Frontal cortex (tissue), 4 donors: ENCODE data around the gene DNAH6. TPM values are rescaled to one million over a fixed set of nuclear protein-coding genes. Genes with fewer than 3 reads are reported as not detected.
A peak's percentile ranks its signal among the peaks of the same experiment; 100 is the strongest.

Experiments used
- DNase-seq, 2 donors: peaks; one replicate each; pipeline ENCODE4 v3.0.0; 2012; ENCODE audit warnings: low spot score in 2 of 2
- FAIRE-seq: peaks from 2 replicates; lab custom pipeline; 2012; peaks lifted over from hg19 to GRCh38; lab: Jason Lieb, UNC
- total RNA-seq: library from RNA; depleted of rRNA; stranded (reverse); fragments of >200 nt; gene quantifications from one replicate; pipeline ENCODE4 v1.2.3, GENCODE V29; 2014
- donor health status: control.
- donor health status: control.
- donor health status: control.

Gene DNAH6
- total RNA-seq, 1 donor from 2014 or later, result 4.9 TPM

DNA sequence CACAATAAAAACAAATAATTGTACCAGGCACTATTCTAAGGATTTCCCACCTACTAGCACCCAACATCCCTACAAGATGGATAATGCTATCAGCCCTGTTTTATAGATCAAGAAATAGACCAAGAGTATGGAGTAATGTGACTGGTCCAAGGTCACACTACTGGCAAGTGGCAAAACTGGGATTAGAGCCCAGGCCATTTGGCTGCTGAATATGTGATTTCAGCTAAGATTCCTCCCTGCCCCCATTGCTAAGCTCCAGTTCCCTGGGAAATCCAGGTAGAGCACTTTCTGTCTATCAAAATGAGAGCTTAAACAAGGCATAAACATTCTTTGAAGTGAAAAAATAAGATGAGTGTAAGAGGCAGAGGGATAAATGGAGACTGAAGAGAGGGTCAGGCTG lies 157.8 kb downstream of the DNAH6 start:
- no peak for FAIRE-seq

DNA sequence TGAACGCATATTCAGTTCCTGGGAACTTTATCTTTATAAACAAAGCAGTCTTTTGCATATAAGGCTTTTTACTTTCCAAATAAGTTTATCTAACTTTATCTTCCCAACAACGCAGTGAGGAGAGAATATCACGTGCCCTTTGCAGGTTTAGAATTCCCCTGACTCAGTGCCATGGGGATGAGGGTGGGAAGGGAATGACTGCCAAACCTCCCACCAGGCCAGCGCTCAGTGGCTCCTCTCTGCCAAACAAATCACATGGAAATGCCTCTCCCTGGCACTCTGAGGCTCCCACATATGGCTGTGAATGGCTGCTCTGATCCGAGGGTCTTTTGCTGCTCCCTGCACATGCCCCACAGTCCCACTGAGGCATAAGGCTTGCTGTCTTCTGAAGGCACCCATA lies 158.3 kb downstream of the DNAH6 start:
- FAIRE-seq (no peak), DNase-seq (peak in 1 of 2 donors; percentile 5)

More for the DNA sequence above, 157.8 kb downstream of the DNAH6 start:
- no peak for DNase-seq

DNA sequence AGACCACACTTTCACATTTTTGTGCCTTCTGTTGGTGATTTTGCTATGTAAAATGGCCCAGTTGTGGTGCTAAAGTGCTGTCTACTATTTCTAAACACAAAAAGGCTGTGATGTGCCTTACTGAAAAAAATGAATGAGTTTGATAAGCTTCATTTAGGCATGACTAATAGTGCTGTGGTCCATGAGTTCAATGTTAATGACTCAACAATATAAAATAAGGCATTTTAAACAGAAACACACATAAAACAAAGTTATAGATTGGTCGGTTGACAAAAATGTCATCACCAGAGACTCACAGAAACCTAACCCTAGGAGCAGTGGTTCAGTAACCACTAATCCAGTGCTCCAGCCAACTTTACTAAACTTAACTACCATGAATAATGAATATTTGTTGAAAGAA lies 160.0 kb downstream of the DNAH6 start:
- DNase-seq (no peak), FAIRE-seq (no peak)

DNA sequence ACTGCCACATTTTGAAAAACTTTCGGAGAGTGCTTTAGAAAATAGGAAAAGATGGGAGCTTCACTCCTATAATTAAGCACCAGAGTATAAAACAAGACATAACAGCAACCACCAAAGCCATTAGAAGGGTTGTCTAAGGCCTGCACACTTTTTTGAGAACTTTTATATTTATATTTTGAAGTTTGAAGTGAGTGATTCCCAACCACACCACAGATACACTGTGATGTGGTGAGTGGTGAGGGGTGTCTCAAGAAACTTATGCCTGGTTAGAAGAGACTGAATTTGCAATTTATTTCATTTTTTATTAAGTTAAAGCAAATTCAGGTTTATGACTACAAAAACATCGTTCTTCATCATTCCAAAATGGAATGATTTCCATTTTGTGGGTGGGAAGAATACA lies 161.9 kb downstream of the DNAH6 start:
- DNase-seq (no peak), FAIRE-seq (no peak)

DNA sequence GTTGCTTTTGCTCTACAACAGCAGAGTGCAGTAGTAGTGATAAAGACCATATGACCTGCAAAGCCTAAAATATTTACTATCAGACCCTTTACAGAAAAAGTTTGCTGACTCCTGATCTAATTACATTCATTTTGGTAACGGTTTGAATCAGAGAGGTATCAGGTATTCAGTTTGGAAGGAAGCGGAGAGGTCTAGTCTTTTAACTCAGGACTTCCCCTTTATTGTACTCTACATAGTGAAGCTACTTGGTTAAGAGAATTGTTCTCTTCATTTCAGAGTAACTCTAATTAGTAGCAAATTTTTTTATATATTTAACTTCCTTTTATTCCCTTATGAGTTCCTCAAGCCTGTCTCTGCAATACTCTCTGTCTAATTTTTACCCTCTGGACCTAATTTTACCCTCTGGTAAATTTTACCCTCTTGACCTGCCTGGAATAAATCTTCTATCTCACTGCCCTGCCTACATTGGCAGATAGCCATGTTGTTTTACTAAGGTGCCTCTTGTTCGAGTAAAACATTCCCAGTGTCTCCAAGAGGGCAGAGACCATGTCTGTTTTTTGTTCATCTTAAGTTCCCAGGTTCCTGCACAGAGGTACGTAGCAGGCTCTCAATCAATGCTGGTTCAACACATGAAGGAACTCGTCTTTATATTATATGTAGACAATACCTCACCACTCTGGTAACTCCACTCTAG lies 170.6 kb downstream of the DNAH6 start:
- DNase-seq, result no peak
- FAIRE-seq, result no peak

DNA sequence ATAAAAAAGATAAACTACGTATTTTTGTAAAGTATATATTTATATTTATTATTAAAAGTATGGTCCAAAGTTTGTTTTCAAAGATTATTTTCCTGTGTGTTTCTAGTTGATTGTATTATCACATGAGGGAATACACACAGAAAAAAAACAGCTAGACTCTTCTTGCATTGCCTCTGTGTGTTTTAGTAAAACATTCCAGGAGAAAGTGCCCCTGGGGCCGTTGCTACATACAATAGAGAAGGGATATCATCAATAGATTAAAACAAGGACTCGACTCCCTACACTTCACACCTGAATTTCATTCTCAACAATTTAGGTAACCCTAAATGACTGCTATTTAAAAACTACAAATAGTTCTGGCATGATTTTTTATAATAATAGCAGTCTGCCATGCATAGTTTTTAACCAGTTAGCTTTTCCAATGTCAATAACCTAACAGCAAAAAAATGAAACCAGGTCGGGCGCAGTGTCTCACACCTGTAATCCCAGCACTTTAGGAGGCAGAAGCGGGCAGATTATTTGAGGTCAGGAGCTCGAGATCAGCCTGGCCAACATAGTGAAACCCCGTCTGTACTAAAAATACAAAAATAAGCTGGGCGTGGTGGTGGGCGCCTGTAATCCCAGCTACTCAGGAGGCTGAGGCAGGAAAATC lies 171.3 kb downstream of the DNAH6 start:
- DNase-seq, result no peak
- FAIRE-seq, result no peak

DNA sequence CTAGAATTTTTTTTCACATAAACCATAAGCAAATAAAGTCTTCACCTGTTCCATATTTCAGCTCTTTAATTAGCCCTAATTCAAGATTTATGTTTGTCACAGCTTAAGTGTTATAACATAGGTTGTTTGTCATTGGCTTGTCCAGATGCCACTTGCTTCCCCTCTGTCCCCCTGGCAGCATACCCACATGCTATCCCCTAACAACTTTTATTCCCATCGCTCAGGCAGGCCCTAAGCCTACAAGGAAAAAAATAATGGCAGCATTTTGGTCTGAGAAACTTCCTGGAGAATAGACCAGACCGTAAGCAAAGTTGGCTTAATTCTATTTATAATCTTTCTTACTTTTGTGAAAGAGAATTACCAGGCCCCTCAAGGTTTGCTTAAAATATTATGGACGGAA lies 173.9 kb downstream of the DNAH6 start:
- no peak for FAIRE-seq
- DNase-seq, result no peak

DNA sequence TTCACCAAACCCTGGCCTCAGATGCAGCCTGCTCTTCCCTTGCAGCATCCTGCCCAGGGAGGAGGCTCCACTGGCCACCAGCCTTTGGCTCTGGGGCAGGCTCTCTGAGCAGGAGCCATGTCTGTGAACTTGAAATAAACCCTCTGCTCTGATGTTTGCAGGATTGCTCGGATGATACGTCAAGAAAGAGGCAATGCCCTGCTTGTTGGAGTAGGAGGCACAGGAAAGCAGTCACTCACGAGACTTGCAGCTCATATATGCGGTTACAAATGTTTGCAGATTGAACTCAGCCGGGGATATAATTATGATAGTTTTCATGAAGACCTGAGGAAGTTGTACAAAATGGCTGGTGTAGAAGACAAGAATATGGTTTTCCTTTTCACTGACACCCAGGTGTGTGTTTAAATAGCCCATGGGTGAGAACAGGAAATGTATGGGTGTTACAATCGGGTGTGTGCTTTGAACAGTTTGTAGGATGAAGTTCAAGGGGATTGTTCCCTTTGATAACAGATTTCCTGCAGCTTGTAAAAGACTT lies 177.9 kb downstream of the DNAH6 start:
- DNase-seq (no peak), FAIRE-seq (no peak)

DNA sequence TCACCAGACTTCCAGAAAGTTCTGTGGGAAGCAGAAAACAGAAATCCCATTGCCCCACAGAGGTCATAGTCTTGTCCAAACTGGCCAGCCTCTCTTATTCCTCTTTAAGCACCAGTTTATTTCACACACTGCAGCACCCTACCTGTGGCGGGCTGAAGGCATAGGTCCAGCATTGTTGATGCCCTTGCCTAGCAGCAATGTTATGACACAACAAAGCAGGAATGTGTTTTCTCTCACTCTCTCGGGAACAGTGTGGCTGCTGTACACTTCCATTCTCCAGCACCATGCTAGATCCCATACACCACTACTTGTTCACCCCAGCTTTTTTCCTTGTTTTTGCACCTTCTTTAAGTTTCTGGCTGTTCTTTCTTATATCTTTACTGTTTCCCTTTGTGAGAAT lies 181.6 kb downstream of the DNAH6 start:
- no peak for DNase-seq
- no peak for FAIRE-seq

DNA sequence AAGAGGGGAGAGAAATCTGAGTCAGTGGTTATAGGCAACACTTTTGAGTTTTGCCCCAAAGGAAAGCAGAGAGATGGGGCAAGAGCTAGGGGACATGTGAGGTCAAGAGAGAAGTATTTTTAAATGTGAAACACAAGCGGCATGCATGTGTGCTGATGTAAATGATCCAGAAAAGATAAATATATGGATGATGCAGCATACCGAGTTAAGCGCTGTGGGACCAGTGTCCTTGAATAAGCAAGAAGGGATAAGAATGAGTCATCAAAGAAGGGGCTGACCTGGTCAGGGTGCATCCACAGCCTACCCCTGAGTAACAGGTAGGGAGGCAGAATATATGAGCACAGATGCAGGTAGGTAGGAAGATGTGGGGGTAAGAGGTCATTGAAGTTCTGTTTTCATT lies 183.7 kb downstream of the DNAH6 start:
- no peak for FAIRE-seq
- DNase-seq, result no peak

DNA sequence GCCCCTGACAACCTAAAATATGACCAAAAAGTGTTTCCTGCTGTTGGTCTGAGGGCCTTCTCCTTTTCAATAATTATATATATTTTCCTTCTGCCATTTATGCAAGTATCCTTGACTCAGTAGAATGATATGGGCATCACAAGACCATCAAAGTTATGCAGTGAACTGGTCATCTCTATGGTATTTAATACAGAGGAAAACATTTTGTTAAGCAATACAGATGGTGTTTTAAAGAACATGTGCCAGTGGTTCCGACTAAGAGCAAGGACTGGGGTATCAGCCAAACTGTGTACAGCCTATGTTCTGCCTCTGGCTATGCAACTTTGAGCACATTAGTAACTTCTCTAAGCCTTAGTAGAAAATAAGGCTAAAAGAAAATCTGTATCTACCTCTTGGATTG lies 185.6 kb downstream of the DNAH6 start:
- FAIRE-seq, result no peak
- no peak for DNase-seq

DNA sequence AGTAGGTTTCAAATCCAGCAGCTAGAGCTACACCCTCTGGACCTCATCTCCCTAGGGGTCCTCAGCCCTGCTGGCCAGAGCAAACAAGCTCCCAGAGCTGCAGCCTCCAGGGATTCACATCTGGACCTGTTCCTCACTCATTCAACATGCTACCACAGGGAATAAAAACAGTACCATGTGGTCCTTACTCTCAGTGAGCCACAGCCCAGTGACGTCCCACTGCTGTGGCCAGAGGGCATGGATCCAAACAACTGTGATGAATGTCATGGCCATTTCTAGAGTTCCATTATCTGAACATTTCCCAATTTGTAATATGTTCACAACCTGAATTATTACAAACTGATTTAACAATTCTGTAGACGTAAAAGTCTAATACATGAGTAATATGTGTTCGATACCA lies 186.6 kb downstream of the DNAH6 start:
- DNase-seq (no peak), FAIRE-seq (no peak)

DNA sequence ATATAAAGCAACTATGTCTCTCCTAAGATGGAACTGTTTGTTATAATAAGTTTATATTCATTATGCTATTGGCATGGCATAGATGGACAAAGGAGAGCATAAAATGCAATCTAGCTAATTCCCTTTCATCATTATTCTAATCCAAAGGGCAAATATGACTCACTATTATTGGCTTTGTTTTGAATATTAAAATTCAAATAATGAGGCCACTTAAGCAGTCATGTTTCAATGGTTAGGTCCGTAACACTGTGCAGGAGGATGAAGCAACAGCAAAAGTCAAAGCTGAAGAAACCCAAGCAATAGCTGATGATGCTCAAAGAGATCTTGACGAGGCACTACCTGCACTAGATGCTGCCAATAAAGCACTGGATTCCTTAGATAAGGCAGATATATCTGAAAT lies 187.5 kb downstream of the DNAH6 start:
- FAIRE-seq (no peak), DNase-seq (no peak)

DNA sequence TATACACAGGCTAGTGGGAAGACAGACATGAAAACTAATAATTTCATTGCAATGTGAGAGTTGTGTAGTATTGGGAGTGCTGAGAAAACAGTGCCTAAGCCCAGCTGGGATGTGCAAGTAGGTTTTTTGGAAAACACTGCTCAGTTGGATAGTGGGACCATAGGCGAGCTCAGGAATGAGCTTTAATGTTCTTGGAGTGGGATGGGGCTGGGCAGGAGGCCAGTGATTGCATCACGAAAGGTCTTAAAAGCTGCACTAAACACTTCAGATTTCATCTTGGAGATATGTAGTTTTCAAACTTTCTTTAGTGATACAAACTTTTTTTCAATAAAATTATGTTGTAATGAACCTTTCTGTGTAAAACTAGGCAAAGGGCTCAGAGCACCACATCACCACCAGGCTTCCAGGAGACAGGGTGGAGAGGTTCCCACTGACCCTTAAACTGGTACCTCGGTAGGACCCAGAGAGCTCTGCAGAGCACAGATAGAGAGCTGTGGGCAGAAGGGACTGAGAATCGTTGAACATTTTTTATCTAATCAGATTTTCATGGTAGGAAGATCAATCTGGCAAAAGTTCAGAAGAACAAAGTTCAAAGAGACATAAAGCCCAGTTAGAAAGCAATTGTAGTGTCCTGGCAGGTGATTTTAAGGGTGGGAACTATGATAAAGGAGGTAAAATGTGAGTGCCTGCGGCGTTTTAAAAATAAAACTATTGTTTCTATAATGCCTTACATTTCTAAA lies 188.4 kb downstream of the DNAH6 start:
- DNase-seq (no peak), FAIRE-seq (no peak)

DNA sequence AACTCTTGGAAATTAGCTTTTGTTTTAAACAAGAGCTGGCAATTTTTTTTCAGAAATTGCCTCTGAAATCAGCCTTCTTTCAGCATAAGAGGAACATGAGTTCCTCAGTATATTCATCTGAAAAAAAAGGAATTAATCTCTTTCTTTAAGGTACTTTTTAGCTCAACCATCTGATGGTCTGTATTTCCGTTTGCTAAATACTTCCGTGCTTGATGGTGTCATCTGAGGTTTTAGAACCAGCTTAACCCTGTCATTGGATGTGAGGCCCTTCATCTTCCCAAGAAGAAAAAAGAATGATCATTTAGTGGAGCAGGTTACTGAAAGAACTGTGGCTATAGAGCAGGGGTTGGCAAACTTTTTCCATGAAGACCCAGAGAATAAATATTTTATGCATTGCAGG lies 189.6 kb downstream of the DNAH6 start:
- no peak for FAIRE-seq
- DNase-seq, result no peak

DNA sequence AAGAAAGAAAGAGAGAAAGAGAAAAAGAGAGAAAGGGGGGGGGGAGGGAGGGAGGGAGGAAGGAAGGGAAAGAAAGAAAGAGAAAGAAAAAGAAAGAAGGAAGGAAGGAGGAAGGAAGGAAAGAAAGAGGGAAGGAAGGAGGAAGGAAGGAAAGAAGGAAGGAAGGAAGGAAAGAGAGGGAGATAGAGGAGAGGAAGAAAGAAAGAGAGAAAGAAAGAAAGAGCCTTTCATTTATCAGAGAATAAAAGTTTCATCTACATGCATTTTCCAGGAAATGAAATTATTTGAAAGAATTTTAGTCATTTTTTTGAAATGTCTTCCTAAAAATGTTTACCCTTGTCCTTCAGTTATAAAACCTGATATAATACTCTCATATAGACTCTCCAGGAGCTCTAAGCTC lies 192.1 kb downstream of the DNAH6 start:
- FAIRE-seq, result no peak
- no peak for DNase-seq

DNA sequence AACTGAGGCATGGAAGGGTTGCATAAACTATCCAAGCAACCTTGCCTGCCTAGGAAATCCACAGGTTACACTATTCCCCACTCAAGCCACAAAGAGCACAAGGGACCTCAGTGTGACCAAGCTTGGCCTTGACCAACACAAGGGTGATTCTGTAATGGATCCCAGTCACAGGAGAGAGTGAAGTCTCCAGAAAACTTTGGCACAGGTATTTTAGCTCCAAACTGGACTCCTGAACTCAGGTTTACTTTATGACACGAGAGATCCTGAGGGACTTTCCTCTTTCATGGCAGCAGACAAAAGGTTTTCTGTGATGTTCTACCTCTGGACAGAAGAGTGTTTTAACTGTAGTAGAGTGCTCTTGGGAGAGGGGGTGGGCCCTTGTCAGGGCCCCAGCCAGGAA lies 195.4 kb downstream of the DNAH6 start:
- FAIRE-seq, result no peak
- no peak for DNase-seq

DNA sequence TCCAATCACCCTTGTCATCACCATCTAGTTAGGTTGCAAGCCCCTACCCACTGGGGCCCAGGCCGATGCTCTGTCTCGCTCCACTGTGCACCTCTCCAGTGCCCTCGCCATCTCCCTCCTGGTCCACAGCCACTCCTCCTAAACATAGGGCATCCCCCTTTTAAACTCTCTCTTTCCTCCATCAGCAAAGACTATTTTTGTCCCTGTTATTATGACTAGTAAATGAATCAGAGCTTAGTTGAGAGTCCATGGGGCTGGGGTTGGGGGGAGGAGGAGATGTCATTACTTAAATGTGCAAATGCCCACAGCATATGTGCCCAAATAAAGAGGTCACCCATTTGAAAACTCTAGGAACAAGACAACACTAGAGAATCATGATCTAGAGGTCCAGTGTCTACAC lies 197.1 kb downstream of the DNAH6 start:
- FAIRE-seq, result no peak
- DNase-seq, result no peak

DNA sequence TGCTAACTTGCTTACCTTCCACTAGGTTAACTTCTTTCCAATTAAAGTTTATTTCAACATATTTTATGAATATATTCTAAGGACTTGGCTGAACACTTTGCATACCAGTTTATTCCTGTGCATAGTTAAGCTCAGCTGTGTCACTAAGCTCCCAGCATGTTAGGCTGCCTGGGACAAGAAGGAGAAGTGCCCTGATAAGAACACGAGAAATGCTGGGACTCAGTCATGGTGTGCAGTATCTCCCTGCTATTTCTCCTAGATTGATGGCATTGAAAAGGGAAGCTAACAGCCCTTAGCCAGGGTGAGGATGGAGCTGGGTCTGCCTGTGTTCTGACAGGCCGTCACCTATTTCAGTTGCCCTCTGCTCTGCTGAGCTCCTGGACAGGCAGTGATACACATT lies 200.3 kb downstream of the DNAH6 start:
- DNase-seq (no peak), FAIRE-seq (no peak)

DNA sequence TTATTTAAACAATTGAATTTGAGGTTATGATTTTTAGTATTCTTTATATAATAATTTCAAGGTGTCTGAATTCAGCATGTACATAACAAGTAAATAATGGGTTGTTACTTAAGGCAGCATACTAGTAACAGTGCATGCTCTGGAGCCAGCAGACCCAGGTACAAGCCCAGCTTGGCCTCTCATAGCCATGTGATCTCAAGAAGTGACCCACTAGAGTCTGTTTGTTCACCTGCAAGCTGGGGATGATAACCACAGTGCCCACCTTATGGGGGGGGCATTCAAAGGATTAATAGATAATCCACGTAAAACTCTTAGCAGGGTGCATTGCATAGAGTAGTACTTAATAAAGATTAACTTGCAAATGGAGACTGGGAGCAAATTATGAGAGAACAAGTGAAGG lies 201.0 kb downstream of the DNAH6 start:
- DNase-seq (no peak), FAIRE-seq (no peak)

DNA sequence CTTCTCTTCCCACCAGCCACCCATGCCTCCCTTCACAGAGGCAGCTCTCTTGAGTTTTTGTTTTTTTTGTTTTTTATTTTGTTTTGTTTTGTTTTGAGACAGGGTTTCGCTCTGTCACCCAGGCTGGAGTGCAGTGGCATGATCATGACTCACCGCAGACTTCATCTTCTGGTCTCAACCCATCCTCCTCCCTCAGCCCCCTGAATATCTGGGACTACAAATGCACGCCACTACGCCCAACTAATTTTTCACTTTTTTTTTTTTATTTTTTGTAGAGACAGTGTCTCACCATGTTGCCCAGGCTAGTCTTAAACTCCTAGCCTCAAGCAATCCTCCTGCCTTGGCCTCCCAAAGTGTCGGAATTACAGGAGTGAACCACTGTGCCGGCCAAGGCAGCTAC lies 203.1 kb downstream of the DNAH6 start:
- no peak for FAIRE-seq
- DNase-seq, result no peak
